Naive thymus-derived CD4-positive, alpha-beta T cell (primary cell): ENCODE data around the gene CLIC3. TPM values are rescaled to one million over a fixed set of nuclear protein-coding genes. Genes with fewer than 3 reads are reported as not detected.

Source experiments
- ATAC-seq: fragments of 150-1000 bp; cut with Tn5 transposase; 2 replicates; pipeline ENCODE4 v1.10.0; 2021; ENCODE audit warnings: mild to moderate bottlenecking, moderate library complexity
- CTCF ChIA-PET: fragments of 350-600 bp; sonication (Branson Sonifier 250); formaldehyde crosslinking; loops from one replicate; lab custom pipeline; 2021; ENCODE audit warnings: antibody characterized with exemption; lab: Charles Lee
- POLR2A ChIA-PET: fragments of 350-600 bp; sonication (Branson Sonifier 250); formaldehyde crosslinking; loops from one replicate; lab custom pipeline; 2021; ENCODE audit warnings: antibody characterized with exemption, inconsistent platforms; lab: Charles Lee
- DNase-seq, 9 donors: peaks; one replicate each; pipeline versions ENCODE4 v3.0.0 to v3.0.0-alpha.2; 2020 to 2022; ENCODE audit warnings: mixed read lengths in 1 of 9
- H3K27ac ChIP-seq: one replicate; pipeline ENCODE4 v1.7.0; 2013; ENCODE audit warnings: mild to moderate bottlenecking, low read depth, low read length, moderate library complexity
- H3K27me3 ChIP-seq, 2 donors: one replicate each; pipeline ENCODE4 v1.7.0; 2013; ENCODE audit warnings: low read length in 2 of 2, mild to moderate bottlenecking in 2 of 2, moderate library complexity in 2 of 2; ENCODE audit not compliant: control insufficient read depth in 2 of 2, insufficient read depth in 2 of 2
- H3K36me3 ChIP-seq, 3 experiments: 1 replicate in 2 of 3; 2 replicates in 1 of 3; pipeline ENCODE4 v1.7.0; 2013; ENCODE audit warnings: low read length in 3 of 3, mild to moderate bottlenecking in 3 of 3, moderate library complexity in 1 of 3; ENCODE audit not compliant: insufficient read depth in 3 of 3, control insufficient read depth in 2 of 3
- H3K4me1 ChIP-seq, 2 donors: one replicate each; pipeline ENCODE4 v1.7.0; 2013; ENCODE audit warnings: low read length in 2 of 2, mild to moderate bottlenecking in 2 of 2, moderate library complexity in 1 of 2; ENCODE audit not compliant: control insufficient read depth in 2 of 2, insufficient read depth in 2 of 2
- H3K4me3 ChIP-seq: 2 replicates; pipeline ENCODE4 v1.7.0; 2013; ENCODE audit warnings: mild to moderate bottlenecking, low read length
- H3K9me3 ChIP-seq, 3 experiments: 1 replicate in 2 of 3; 2 replicates in 1 of 3; pipeline ENCODE4 v1.7.0; 2013; ENCODE audit warnings: low read length in 3 of 3; ENCODE audit not compliant: control insufficient read depth in 2 of 3
- H3K27ac Mint-ChIP-seq, 9 donors: one replicate each; pipeline ENCODE4 v1.8.0; 2020 to 2022; ENCODE audit warnings: mixed read lengths in 9 of 9, mild to moderate bottlenecking in 8 of 9, moderate library complexity in 5 of 9, inconsistent platforms in 2 of 9
- H3K27me3 Mint-ChIP-seq, 5 donors: one replicate each; pipeline ENCODE4 v1.8.0; 2021 to 2022; ENCODE audit warnings: mixed read lengths in 5 of 5, mild to moderate bottlenecking in 1 of 5
- H3K36me3 Mint-ChIP-seq, 5 donors: one replicate each; pipeline ENCODE4 v1.8.0; 2020 to 2022; ENCODE audit warnings: mixed read lengths in 5 of 5, mild to moderate bottlenecking in 3 of 5, inconsistent platforms in 1 of 5
- H3K4me1 Mint-ChIP-seq, 7 donors: one replicate each; pipeline ENCODE4 v1.8.0; 2020 to 2022; ENCODE audit warnings: mixed read lengths in 7 of 7, mild to moderate bottlenecking in 3 of 7, inconsistent platforms in 1 of 7
- H3K4me3 Mint-ChIP-seq, 10 donors: one replicate each; pipeline ENCODE4 v1.8.0; 2020 to 2022; ENCODE audit warnings: mild to moderate bottlenecking in 10 of 10, mixed read lengths in 10 of 10, moderate library complexity in 6 of 10, inconsistent platforms in 2 of 10
- H3K9me3 Mint-ChIP-seq, 11 donors: one replicate each; pipeline ENCODE4 v1.8.0; 2020 to 2022; ENCODE audit warnings: mixed read lengths in 11 of 11, mild to moderate bottlenecking in 4 of 11, inconsistent platforms in 1 of 11, moderate library complexity in 1 of 11
- intact Hi-C, 2 donors: fragments of 100-400 bp; cut with micrococcal nuclease; formaldehyde crosslinking; loops; one replicate each; pipeline ENCODE4 v1.15.1; 2023
- polyA plus RNA-seq, 2 donors: library from polyadenylated mRNA; unstranded; fragments of 300-500 nt; fragmentation: Illumina TruSeq; gene quantifications; one replicate each; pipeline ENCODE4 v1.2.3, GENCODE V29; 2021
- total RNA-seq, 6 experiments: library from RNA in 5 of 6; stranded (reverse) in 5 of 6; gene quantifications; 1 replicate in 5 of 6; 2 replicates in 1 of 6; pipeline ENCODE4 v1.2.3 and lab custom pipeline; 2021 to 2026

CLIC3 gene
- total and polyA plus RNA-seq, 7 experiments from 2014 or later = 0.31 to 13.0 (median 0.64) TPM; not detected in 1

DNA sequence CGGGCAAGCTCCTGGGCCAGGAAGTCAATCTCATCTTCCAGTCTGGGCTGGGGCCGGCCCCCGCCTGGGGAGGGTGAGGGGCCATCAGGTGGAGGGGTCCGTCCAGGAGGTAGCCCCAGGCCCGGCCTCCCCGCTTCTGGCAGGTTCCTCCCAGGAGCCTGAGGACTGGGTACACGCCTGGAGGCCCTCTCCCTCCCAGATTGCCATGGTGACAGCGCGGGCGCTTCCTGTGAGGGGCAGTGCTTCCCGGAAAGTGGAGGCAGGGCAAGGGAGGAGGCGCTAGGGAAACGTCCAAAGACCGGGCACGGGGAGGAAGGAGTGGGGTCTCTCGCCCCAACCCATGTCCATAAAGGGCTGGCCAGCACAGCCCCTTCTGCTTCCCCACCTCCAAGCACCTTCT is 44.8 kb upstream of the CLIC3 start:
- H3K4me1 ChIP-seq = peaks cover 9 to 18% of the 10 kb centered on the region in 2 donors
- DNase-seq (no peak), ATAC-seq (no peak)
- no peaks in the 10 kb centered on the region for H3K36me3 ChIP-seq
- Mint-ChIP-seq H3K27me3 (peaks cover 5 to 19% (median 11%) of the 10 kb centered on the region in 5 donors), H3K4me3 (no peak overlapping the region), H3K4me1 (peaks cover 0 to 8% (median 6%) of the 10 kb centered on the region in 7 donors), H3K9me3 (no peaks in the 10 kb centered on the region), H3K27ac (no peak overlapping the region), H3K36me3 (no peaks in the 10 kb centered on the region)
- no peaks in the 10 kb centered on the region for H3K9me3 ChIP-seq
- H3K27ac ChIP-seq = no peak overlapping the region
- ChIA-PET CTCF (no interaction called here), POLR2A (no interaction called here)
- H3K27me3 ChIP-seq = peaks cover 0 to 8% of the 10 kb centered on the region in 2 donors
- no peak overlapping the region for H3K4me3 ChIP-seq
- intact Hi-C loops = no loop called here

DNA sequence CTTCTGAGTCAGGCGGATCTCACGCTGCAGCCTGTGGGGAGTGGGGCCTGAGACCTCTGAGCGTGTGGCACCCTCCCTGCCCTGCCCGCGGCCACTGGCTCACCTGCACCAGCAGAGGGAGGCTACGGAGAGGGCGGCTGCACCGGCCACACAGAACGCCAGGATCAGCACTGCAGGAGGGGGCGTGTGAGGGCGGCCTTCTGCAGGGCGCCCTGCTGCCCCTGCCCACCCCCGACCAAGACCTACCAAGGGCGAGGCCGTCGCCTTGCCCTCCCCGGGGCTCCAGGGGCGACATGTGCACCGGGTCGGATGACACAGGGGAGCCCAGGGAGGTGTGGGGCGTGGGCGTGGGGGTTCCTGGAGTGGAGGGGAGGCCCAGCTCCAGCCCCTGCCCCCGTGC is 44.2 kb upstream of the CLIC3 start:
- Mint-ChIP-seq H3K4me3 (no peak overlapping the region), H3K9me3 (no peaks in the 10 kb centered on the region)

DNA sequence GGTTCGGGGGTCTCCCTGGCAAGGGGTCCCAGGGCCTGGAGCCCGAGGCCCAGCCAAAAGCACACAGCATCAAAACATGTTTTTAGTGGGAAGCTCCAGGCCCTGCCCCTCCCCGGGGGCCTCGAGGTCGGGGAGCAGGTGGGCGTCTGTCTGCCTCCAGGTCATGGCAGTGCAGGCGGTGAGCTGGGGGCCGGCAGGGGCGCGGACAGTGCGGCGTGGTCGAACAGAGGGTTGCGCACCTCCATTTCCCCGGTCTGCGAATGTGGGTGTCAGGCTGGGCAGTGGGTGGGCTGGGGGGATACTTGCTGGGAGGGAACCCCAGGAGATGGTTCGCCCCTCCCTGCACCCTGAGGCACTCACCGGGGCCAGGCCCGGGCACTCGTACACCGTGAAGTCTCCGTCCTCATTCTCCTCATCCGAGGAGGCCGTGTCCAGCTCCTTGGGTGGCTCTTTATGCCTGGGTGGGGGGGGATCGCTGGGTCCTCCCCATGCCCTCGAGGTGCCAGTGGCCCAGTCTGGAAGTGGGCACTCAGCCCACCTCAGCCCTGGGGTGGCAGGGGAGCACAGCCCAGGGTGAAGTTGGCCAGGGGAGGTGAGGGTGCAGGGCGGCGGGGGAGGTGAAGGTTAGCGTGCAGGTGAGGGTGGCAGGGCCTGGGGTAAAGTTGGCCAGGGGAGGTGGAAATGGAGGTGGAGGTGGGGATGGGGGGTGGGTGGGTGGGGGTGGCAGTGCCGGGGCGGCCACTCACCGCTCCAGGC is 43.4 kb upstream of the CLIC3 start:
- H3K36me3 ChIP-seq = no peaks in the 10 kb centered on the region
- H3K27ac Mint-ChIP-seq = no peak overlapping the region
- peaks cover 2 to 14% (median 6%) of the 10 kb centered on the region in 5 donors for H3K27me3 Mint-ChIP-seq
- POLR2A ChIA-PET = no interaction called here
- no peak overlapping the region for H3K4me3 ChIP-seq
- no peak for DNase-seq
- peaks cover 6 to 11% (median 8%) of the 10 kb centered on the region in 7 donors for H3K4me1 Mint-ChIP-seq
- no peak overlapping the region for H3K27ac ChIP-seq
- H3K9me3 Mint-ChIP-seq = no peaks in the 10 kb centered on the region
- intact Hi-C loops = no loop called here
- no peaks in the 10 kb centered on the region for H3K36me3 Mint-ChIP-seq
- ATAC-seq = no peak
- peaks cover 15 to 16% of the 10 kb centered on the region in 2 donors for H3K4me1 ChIP-seq
- CTCF ChIA-PET = interaction anchor here (0.6 kb wide), 1 partner anchor 198 kb away, joined by 4 read pairs; no protein-coding TSS in a partner anchor
- H3K27me3 ChIP-seq = peaks cover 0 to 8% of the 10 kb centered on the region in 2 donors
- H3K4me3 Mint-ChIP-seq = no peak overlapping the region
- H3K9me3 ChIP-seq = no peaks in the 10 kb centered on the region

More for the DNA sequence above, 44.2 kb upstream of the CLIC3 start:
- Histone ChIP-seq H3K9me3 (no peaks in the 10 kb centered on the region), H3K27ac (no peak overlapping the region), H3K27me3 (peaks cover 0 to 8% of the 10 kb centered on the region in 2 donors), H3K4me3 (no peak overlapping the region), H3K36me3 (no peaks in the 10 kb centered on the region), H3K4me1 (peaks cover 10 to 16% of the 10 kb centered on the region in 2 donors)
- H3K36me3 Mint-ChIP-seq = no peaks in the 10 kb centered on the region
- ChIA-PET POLR2A (no interaction called here), CTCF (no interaction called here)
- intact Hi-C loops = no loop called here
- H3K4me1 Mint-ChIP-seq = peaks cover 0 to 8% (median 6%) of the 10 kb centered on the region in 7 donors
- no peak for ATAC-seq
- H3K27ac Mint-ChIP-seq = no peak overlapping the region
- no peak for DNase-seq
- H3K27me3 Mint-ChIP-seq = peaks cover 5 to 19% (median 11%) of the 10 kb centered on the region in 5 donors

DNA sequence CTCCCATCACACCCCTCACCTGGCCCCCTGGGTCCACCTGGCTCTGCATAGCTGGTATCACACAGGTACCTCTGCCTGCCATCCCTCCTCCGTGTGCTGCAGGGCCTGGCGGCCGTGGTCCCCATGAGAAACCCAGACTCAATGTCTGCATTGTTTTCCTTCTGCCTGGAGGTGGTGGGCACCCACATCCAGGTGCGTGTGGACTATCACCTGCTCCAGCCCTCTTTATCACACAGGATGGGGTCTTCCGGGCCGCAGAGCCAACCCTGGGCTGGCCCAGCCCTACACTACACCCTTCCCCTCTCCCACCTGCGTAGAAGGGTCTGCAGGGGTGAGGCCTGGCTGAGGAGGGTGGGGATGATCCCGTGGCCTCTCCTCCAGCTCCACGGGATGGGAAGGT is 42.5 kb upstream of the CLIC3 start:
- peaks cover 0 to 2% of the 10 kb centered on the region in 2 donors for H3K27me3 ChIP-seq
- intact Hi-C loops = no loop called here
- H3K27me3 Mint-ChIP-seq = peaks cover 0 to 11% (median 0%) of the 10 kb centered on the region in 5 donors
- no peak for DNase-seq
- no peaks in the 10 kb centered on the region for H3K36me3 Mint-ChIP-seq
- H3K4me3 Mint-ChIP-seq = no peak overlapping the region
- H3K27ac Mint-ChIP-seq = no peak overlapping the region
- H3K9me3 ChIP-seq = no peaks in the 10 kb centered on the region
- ChIA-PET CTCF (no interaction called here), POLR2A (no interaction called here)
- ATAC-seq = no peak
- H3K4me3 ChIP-seq = no peak overlapping the region
- H3K27ac ChIP-seq = no peak overlapping the region
- peaks cover 9 to 12% (median 11%) of the 10 kb centered on the region in 7 donors for H3K4me1 Mint-ChIP-seq
- no peaks in the 10 kb centered on the region for H3K36me3 ChIP-seq
- no peaks in the 10 kb centered on the region for H3K9me3 Mint-ChIP-seq
- H3K4me1 ChIP-seq = peaks cover 13 to 18% of the 10 kb centered on the region in 2 donors

DNA sequence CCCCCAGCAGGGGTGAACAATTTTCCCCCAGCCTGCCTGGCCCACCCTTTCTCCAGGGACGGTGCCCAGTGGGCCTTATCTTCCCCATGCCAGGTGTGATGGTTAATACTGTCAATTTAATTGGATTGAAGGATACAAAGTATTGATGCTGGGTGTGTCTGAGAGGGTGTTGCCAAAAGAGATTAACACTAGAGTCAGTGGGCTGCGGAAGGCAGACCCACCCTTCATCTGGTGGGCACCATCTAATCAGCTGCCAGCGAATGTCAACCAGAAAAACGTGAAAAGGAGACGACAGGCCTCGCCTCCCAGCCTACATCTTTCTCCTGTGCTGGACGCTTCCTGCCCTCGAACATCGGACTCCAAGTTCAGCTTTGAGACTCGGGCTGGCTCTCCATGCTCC is 41.1 kb upstream of the CLIC3 start:
- no peak overlapping the region for H3K4me3 Mint-ChIP-seq
- POLR2A ChIA-PET = interaction anchor here (0.5 to 0.6 kb wide), 2 partner anchors 10 to 19 kb away, joined by 3 to 4 read pairs; no protein-coding TSS in a partner anchor
- no peaks in the 10 kb centered on the region for H3K9me3 Mint-ChIP-seq
- CTCF ChIA-PET = no interaction called here
- Histone ChIP-seq H3K4me3 (no peak overlapping the region), H3K27ac (no peak overlapping the region), H3K4me1 (peaks cover 13 to 20% of the 10 kb centered on the region in 2 donors), H3K9me3 (no peaks in the 10 kb centered on the region), H3K27me3 (no peaks in the 10 kb centered on the region), H3K36me3 (no peaks in the 10 kb centered on the region)
- ATAC-seq (no peak), DNase-seq (no peak)
- peaks cover 0 to 4% (median 0%) of the 10 kb centered on the region in 5 donors for H3K27me3 Mint-ChIP-seq
- H3K36me3 Mint-ChIP-seq = no peaks in the 10 kb centered on the region
- H3K4me1 Mint-ChIP-seq = peaks cover 11 to 23% (median 12%) of the 10 kb centered on the region in 7 donors
- intact Hi-C loops = no loop called here
- H3K27ac Mint-ChIP-seq = no peak overlapping the region

DNA sequence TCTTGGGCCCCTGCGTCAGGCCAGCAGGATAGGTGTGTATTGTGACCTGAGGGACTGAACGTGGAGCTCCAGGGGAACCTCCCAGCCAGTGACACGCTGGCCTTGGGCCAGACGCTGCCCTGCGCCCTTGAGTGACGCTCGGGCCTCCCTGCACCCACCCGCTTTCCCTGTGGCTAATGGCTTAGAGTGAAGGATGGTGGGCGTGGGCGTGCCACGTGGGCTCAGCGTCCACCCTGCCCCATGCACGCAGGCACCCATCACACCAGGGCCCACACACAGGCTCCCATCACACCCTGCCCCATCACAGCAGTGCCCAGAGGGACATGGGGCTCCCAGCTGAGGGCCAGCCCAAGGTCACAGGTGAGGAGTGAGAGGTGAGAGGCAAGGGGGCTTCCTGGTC is 40.7 kb upstream of the CLIC3 start:
- CTCF ChIA-PET = interaction anchor here (1.1 to 3.5 kb wide), 2 partner anchors 10 to 249 kb away, joined by 4 to 49 read pairs; partner anchors contain the start of gene TMEM141
- intact Hi-C loops = no loop called here
- H3K4me1 ChIP-seq = peaks cover 17 to 22% of the 10 kb centered on the region in 2 donors
- no peaks in the 10 kb centered on the region for H3K9me3 ChIP-seq
- H3K27me3 ChIP-seq = no peaks in the 10 kb centered on the region
- peaks cover 11 to 25% (median 12%) of the 10 kb centered on the region in 7 donors for H3K4me1 Mint-ChIP-seq
- H3K36me3 Mint-ChIP-seq = no peaks in the 10 kb centered on the region
- H3K27me3 Mint-ChIP-seq = peaks cover 0 to 4% (median 0%) of the 10 kb centered on the region in 5 donors
- no peak overlapping the region for H3K4me3 Mint-ChIP-seq
- no peaks in the 10 kb centered on the region for H3K36me3 ChIP-seq
- no peak overlapping the region for H3K27ac ChIP-seq
- POLR2A ChIA-PET = interaction anchor here (0.5 kb wide), 1 partner anchor 20 kb away, joined by 4 read pairs; no protein-coding TSS in a partner anchor
- no peak for DNase-seq
- no peak overlapping the region for H3K4me3 ChIP-seq
- H3K27ac Mint-ChIP-seq = no peak overlapping the region
- no peaks in the 10 kb centered on the region for H3K9me3 Mint-ChIP-seq
- ATAC-seq = no peak
